ENCODE measurements around the gene CENPL.
A peak's percentile ranks its signal among the peaks of the same experiment; 100 is the strongest.

CENPL gene

DNA sequence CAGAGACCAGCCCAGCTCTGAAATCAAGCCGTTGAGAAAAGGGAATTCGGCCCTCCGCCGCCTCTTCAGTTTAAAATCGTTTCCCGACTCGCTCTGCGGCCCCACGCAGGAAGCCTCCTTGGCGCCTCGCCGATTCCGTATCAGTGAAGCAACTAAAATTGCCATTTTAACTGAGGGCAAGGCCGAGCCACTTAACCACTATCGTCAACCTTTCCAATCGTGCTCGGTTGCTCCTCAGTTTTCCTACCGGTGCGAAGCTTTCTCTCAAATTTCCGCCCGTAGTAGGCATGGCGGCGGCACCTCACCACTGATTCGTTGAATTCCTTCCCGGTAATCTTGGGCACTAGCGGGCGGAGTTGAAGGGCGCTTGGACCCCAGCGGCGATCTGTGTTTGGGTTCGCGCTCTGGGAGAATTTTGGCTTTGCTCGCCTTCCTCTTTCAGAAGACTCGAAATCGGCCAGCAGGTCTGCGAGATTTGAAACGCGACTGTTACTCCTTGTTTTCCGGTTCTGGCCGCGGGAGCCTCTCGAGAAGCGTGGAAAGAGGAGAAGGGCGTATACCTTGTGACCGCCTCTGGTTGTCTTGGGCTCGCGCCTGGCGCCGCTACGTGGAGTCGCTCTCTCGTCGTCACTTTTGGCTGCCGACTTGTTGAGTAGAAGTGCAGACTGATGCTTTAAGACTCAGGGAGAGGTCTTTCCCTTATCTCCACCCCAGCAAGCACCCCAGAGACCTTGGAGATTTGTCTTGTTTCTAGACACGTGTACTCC is at the start of gene CENPL, which contains the start of gene DARS2:
CENPL (minus strand) TSS at position 569 of the 767 bp plus-strand sequence. CDS start 13,584 bp downstream, outside the sequence.
DARS2 (plus strand) TSS at position 359 of the 767 bp plus-strand sequence. CDS start 557 bp downstream, outside the sequence.
- H4K20me1 ChIP-seq (ENCODE audit: control insufficient read depth, insufficient read depth, low read depth, low read length) = no peaks in the 10 kb centered on the region
- no peak for TF ChIP-seq EZH2phosphoT487 (IDR thresholded peaks at IDR 0.05; ENCODE audit: borderline replicate concordance, low read length)
- no peak for TF ChIP-seq CTCF (IDR thresholded peaks at IDR 0.05; ENCODE audit: low read depth, low read length, poor library complexity, severe bottlenecking)
- H3K4me2 ChIP-seq (ENCODE audit: low read length) = peak within 1 kb of the TSS; percentile 92
- H3K79me2 ChIP-seq (ENCODE audit: control insufficient read depth, low read length) = peaks cover 80% of the 10 kb centered on the region
- H3K36me3 ChIP-seq (ENCODE audit: control insufficient read depth, low read length) = peaks cover 61% of the 10 kb centered on the region
- no peaks in the 10 kb centered on the region for H3K9me2 ChIP-seq (replicated peaks; ENCODE audit: control insufficient read depth, low read length)
- H3F3A ChIP-seq (ENCODE audit: control insufficient read depth, insufficient read depth) = peaks cover 7% of the 10 kb centered on the region
- no peaks in the 10 kb centered on the region for H3K27me3 ChIP-seq (ENCODE audit: control insufficient read depth, low read length)
- no peaks in the 10 kb centered on the region for H3K9me3 ChIP-seq (ENCODE audit: control insufficient read depth, insufficient read depth, low read length)
- H3K27ac ChIP-seq (ENCODE audit: low read depth, low read length) = peak within 1 kb of the TSS; percentile 87
- H3K4me1 ChIP-seq (ENCODE audit: control insufficient read depth, low read length) = peaks cover 51% of the 10 kb centered on the region
- peak within 1 kb of the TSS; percentile 89 for H3K4me3 ChIP-seq (ENCODE audit: low read length)

DNA sequence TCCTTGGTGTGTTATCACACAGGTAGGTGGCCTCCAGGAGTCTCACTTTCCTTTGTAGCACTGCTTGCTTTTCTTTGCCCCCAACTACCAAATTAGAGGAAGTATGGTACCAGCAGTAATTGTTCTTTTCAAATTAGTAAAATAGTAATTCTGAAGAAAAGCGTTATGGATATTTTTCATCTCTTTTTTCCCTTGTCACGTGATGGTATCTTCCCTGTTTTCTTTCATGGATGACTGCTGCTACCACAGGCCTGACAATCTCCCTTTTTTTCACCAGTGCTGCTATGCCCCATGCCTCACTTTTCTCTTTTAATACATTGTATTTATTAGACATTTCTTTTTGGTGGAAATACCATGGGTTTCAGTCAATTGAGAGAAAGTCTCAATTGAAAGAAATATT is 46.8 kb upstream of the CENPL start:
- peak overlapping the region; percentile 17; the same call in 1 of the 2 replicates for H3K4me2 ChIP-seq (ENCODE audit: low read length)
- no peak overlapping the region for H3K27ac ChIP-seq (ENCODE audit: low read depth, low read length)
- peaks cover 18% of the 10 kb centered on the region for H3F3A ChIP-seq (ENCODE audit: control insufficient read depth, insufficient read depth)
- peaks cover 45% of the 10 kb centered on the region for H3K36me3 ChIP-seq (ENCODE audit: control insufficient read depth, low read length)
- H3K9me2 ChIP-seq (replicated peaks; ENCODE audit: control insufficient read depth, low read length) = no peaks in the 10 kb centered on the region
- no peak for TF ChIP-seq EZH2phosphoT487 (IDR thresholded peaks at IDR 0.05; ENCODE audit: borderline replicate concordance, low read length)
- H3K4me1 ChIP-seq (ENCODE audit: control insufficient read depth, low read length) = peaks cover 32% of the 10 kb centered on the region
- peaks cover 7% of the 10 kb centered on the region; the same call in 1 of the 2 replicates for H4K20me1 ChIP-seq (ENCODE audit: control insufficient read depth, insufficient read depth, low read depth, low read length)
- no peak overlapping the region for H3K4me3 ChIP-seq (ENCODE audit: low read length)
- H3K9me3 ChIP-seq (ENCODE audit: control insufficient read depth, insufficient read depth, low read length) = no peaks in the 10 kb centered on the region
- peaks cover 35% of the 10 kb centered on the region for H3K79me2 ChIP-seq (ENCODE audit: control insufficient read depth, low read length)
- H3K27me3 ChIP-seq (ENCODE audit: control insufficient read depth, low read length) = no peaks in the 10 kb centered on the region

DNA sequence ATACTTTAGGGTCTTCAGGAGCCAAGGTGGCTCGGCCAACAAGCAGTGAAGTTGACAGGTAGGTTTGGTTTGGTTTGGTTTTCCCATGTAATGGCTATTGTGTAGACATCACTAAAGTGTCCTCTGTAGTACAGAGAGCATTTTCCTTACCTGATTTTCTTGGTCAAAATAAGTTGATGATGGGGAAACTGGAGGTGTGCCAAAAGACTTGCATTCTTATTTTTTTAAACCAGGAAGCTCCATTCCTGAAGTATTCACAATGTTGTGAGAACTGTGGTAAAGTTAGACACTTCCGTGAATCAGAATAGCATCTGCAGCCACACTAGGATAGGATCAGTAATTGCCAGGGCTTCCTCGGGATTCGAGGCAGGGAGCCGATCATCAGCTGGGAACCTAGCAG is 46.4 kb upstream of the CENPL start:
- TF ChIP-seq EZH2phosphoT487 (IDR thresholded peaks at IDR 0.05; ENCODE audit: borderline replicate concordance, low read length) = no peak
- no peak for TF ChIP-seq CTCF (IDR thresholded peaks at IDR 0.05; ENCODE audit: low read depth, low read length, poor library complexity, severe bottlenecking)
- Histone ChIP-seq H3K27me3 (ENCODE audit: control insufficient read depth, low read length) (no peaks in the 10 kb centered on the region), H3K4me1 (ENCODE audit: control insufficient read depth, low read length) (peaks cover 36% of the 10 kb centered on the region), H4K20me1 (ENCODE audit: control insufficient read depth, insufficient read depth, low read depth, low read length) (peaks cover 11% of the 10 kb centered on the region; the same call in 1 of the 2 replicates), H3K36me3 (ENCODE audit: control insufficient read depth, low read length) (peaks cover 48% of the 10 kb centered on the region), H3K4me3 (ENCODE audit: low read length) (no peak overlapping the region), H3K79me2 (ENCODE audit: control insufficient read depth, low read length) (peaks cover 39% of the 10 kb centered on the region), H3K9me3 (ENCODE audit: control insufficient read depth, insufficient read depth, low read length) (no peaks in the 10 kb centered on the region), H3K9me2 (replicated peaks; ENCODE audit: control insufficient read depth, low read length) (no peaks in the 10 kb centered on the region), H3K4me2 (ENCODE audit: low read length) (peak overlapping the region; percentile 17; the same call in 1 of the 2 replicates), H3K27ac (ENCODE audit: low read depth, low read length) (no peak overlapping the region), H3F3A (ENCODE audit: control insufficient read depth, insufficient read depth) (peaks cover 22% of the 10 kb centered on the region)

Measured in DOHH2 (cell line).